WTC11 (cell line): Measurements from ENCODE around the gene INPP4B.

Experiments
- HMGXB4 ChIP-seq: sonication (generic); formaldehyde crosslinking; IDR thresholded peaks from 2 replicates; pipeline ENCODE4 v1.8.1; 2023; ENCODE audit warnings: mild to moderate bottlenecking, moderate library complexity, missing genetic modification reagents
- ZBTB43 ChIP-seq: sonication (generic); formaldehyde crosslinking; IDR thresholded peaks from 2 replicates; pipeline ENCODE4 v1.8.1; 2023; ENCODE audit warnings: mild to moderate bottlenecking, missing genetic modification reagents

- TF ChIP-seq ZBTB43 (CRISPR knock-in tag) (no peak), HMGXB4 (CRISPR knock-in tag) (no peak)
These were observed 443.2 kb downstream of the INPP4B start for GRCh38 chr4:142402900-142403299.
